Panc1 (cell line): ENCODE results near the gene GPRC5B. TPM values are rescaled to one million over a fixed set of nuclear protein-coding genes. Genes with fewer than 3 reads are reported as not detected.

Experiments used
- ATAC-seq: fragments of 200-7000 bp; cut with Tn5 transposase; 2 replicates; pipeline ENCODE4 v1.9.1; 2020; ENCODE audit warnings: mild to moderate bottlenecking, moderate library complexity
- BruUV-seq: library from RNA; stranded (reverse); fragments of 400-500 nt; replicated peaks from 2 replicates; lab custom pipeline; 2021; lab: Mats Ljungman, UMichigan
- CTCF ChIA-PET: fragments of 300-600 bp; sonication (Branson Sonifier 250); formaldehyde crosslinking; loops from one replicate; lab custom pipeline; 2022; ENCODE audit warnings: antibody characterized with exemption; lab: Charles Lee
- POLR2A ChIA-PET: fragments of 300-600 bp; sonication (Branson Sonifier 250); formaldehyde crosslinking; loops from one replicate; lab custom pipeline; 2022; ENCODE audit warnings: antibody characterized with exemption; lab: Charles Lee
- DNase-seq: peaks from one replicate; pipeline ENCODE4 v3.0.0-alpha.2; 2010; ENCODE audit warnings: low read depth, low spot score
- H3K27ac ChIP-seq: 2 replicates; pipeline ENCODE4 v1.5.1; 2011; ENCODE audit warnings: mild to moderate bottlenecking, low read length, inconsistent platforms
- H3K27me3 ChIP-seq: fragments of 200-500 bp; sonication (Bioruptor generic); 2 replicates; pipeline ENCODE4 v1.6.0; 2014; ENCODE audit warnings: low read length, inconsistent platforms; ENCODE audit not compliant: control insufficient read depth, insufficient read depth
- H3K36me3 ChIP-seq: fragments of 200-500 bp; sonication (Bioruptor generic); 2 replicates; pipeline ENCODE4 v1.5.1; 2014; ENCODE audit warnings: inconsistent platforms, mild to moderate bottlenecking, low read length, moderate library complexity; ENCODE audit not compliant: control insufficient read depth, insufficient read depth
- H3K4me1 ChIP-seq: 2 replicates; pipeline ENCODE4 v1.5.1; 2011; ENCODE audit warnings: inconsistent platforms, mild to moderate bottlenecking, low read length, moderate library complexity; ENCODE audit not compliant: control insufficient read depth, insufficient read depth
- H3K4me3 ChIP-seq, 2 experiments: 2 replicates each; pipeline ENCODE4 v1.5.1; 2011 to 2012; ENCODE audit warnings: low read depth in 2 of 2, low read length in 2 of 2, mild to moderate bottlenecking in 2 of 2, inconsistent platforms in 1 of 2, moderate library complexity in 1 of 2
- H3K9me3 ChIP-seq: fragments of 200-500 bp; sonication (Bioruptor generic); 2 replicates; pipeline ENCODE4 v1.5.1; 2014; ENCODE audit warnings: low read depth, mild to moderate bottlenecking, inconsistent platforms, low read length, moderate library complexity; ENCODE audit not compliant: control insufficient read depth, insufficient read depth
- POLR2AphosphoS5 ChIP-seq: IDR thresholded peaks from 2 replicates; pipeline ENCODE4 v1.6.1; 2012; ENCODE audit warnings: mild to moderate bottlenecking, low read depth, low read length, moderate library complexity
- SIN3A ChIP-seq: IDR thresholded peaks from 2 replicates; pipeline ENCODE4 v1.6.1; 2012; ENCODE audit warnings: low read depth, mild to moderate bottlenecking, low read length, moderate library complexity, borderline replicate concordance; ENCODE audit not compliant: insufficient read depth
- TCF7L2 ChIP-seq: IDR thresholded peaks from 2 replicates; pipeline ENCODE4 v1.6.1; 2011; ENCODE audit warnings: mild to moderate bottlenecking, low read depth, low read length, inconsistent platforms
- in situ Hi-C: cut with HindIII; loops from 2 replicates; pipeline ENCODE4 v1.10.0; 2016; ENCODE audit warnings: low sequenced_read_pairs, low pct_unique_long_range_greater_than_20kb
- intact Hi-C: fragments of 100-400 bp; cut with micrococcal nuclease; formaldehyde crosslinking; loops from one replicate; pipeline ENCODE4 v1.10.0; 2022; ENCODE audit not compliant: unreplicated experiment
- total RNA-seq: library from RNA; stranded (reverse); gene quantifications from one replicate; pipeline ENCODE4 v1.2.1, GENCODE V29; 2021; ENCODE audit not compliant: unreplicated experiment
- TF ChIP-seq, protein P1 (sequence below), 2 experiments: IDR thresholded peaks; 2 replicates each; pipeline ENCODE4 v1.6.1; 2011 to 2012; ENCODE audit warnings: low read depth in 2 of 2, control low read depth in 1 of 2, low read length in 1 of 2, mild to moderate bottlenecking in 1 of 2, moderate library complexity in 1 of 2; ENCODE audit not compliant: insufficient read depth in 1 of 2
- TF ChIP-seq, protein P2 (sequence below): fragments of 450-650 bp; IDR thresholded peaks from 2 replicates; pipeline ENCODE4 v1.5.1; 2017; ENCODE audit warnings: mild to moderate bottlenecking

GPRC5B gene
- total RNA-seq, 1 experiment from 2014 or later: 10.4 TPM

DNA sequence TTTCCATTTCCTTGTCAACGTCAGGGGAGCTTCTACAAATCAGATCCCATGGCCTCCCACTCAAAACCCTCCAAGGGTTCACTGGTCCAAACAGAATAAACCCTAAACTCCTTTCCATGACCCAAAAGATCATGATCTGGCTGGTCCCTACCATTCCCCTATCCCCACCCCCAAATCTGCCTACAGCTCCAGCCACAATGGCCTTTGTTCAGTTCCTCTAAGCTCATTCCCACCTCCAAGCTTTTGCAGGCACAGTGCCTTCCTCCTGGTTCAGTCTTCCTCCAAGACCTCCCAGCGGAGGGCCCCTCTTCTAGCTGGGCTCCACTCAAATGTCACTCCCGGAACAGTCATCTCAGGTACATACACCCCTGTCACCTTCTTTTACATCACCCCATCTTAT, 2.0 kb downstream of the GPRC5B start:
- intact Hi-C loops (no loop called here), in situ Hi-C loops (loop anchor here (25.0 kb wide), 1 partner anchor 245 kb away; no protein-coding TSS in a partner anchor)
- Histone ChIP-seq H3K4me1 (peaks cover 27% of the 10 kb centered on the region), H3K4me3 (no peak overlapping the region), H3K27ac (no peak overlapping the region), H3K9me3 (no peaks in the 10 kb centered on the region), H3K36me3 (no peaks in the 10 kb centered on the region), H3K27me3 (no peaks in the 10 kb centered on the region)
- ChIA-PET CTCF (interaction anchor here (1.4 kb wide), 1 partner anchor 281 kb away, joined by 6 read pairs; no protein-coding TSS in a partner anchor), POLR2A (no interaction called here)
- DNase-seq: no peak
- no TSS peak for BruUV-seq
- TF ChIP-seq, protein P1, sequence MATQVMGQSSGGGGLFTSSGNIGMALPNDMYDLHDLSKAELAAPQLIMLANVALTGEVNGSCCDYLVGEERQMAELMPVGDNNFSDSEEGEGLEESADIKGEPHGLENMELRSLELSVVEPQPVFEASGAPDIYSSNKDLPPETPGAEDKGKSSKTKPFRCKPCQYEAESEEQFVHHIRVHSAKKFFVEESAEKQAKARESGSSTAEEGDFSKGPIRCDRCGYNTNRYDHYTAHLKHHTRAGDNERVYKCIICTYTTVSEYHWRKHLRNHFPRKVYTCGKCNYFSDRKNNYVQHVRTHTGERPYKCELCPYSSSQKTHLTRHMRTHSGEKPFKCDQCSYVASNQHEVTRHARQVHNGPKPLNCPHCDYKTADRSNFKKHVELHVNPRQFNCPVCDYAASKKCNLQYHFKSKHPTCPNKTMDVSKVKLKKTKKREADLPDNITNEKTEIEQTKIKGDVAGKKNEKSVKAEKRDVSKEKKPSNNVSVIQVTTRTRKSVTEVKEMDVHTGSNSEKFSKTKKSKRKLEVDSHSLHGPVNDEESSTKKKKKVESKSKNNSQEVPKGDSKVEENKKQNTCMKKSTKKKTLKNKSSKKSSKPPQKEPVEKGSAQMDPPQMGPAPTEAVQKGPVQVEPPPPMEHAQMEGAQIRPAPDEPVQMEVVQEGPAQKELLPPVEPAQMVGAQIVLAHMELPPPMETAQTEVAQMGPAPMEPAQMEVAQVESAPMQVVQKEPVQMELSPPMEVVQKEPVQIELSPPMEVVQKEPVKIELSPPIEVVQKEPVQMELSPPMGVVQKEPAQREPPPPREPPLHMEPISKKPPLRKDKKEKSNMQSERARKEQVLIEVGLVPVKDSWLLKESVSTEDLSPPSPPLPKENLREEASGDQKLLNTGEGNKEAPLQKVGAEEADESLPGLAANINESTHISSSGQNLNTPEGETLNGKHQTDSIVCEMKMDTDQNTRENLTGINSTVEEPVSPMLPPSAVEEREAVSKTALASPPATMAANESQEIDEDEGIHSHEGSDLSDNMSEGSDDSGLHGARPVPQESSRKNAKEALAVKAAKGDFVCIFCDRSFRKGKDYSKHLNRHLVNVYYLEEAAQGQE (IDR thresholded peaks at IDR 0.05; ENCODE audit: insufficient read depth in 1 of 2, low read depth in 2 of 2, low read length in 1 of 2): no peak
- TF ChIP-seq TCF7L2: no peak
- no peak for TF ChIP-seq SIN3A
- no peak for TF ChIP-seq POLR2AphosphoS5
- TF ChIP-seq, protein P2, sequence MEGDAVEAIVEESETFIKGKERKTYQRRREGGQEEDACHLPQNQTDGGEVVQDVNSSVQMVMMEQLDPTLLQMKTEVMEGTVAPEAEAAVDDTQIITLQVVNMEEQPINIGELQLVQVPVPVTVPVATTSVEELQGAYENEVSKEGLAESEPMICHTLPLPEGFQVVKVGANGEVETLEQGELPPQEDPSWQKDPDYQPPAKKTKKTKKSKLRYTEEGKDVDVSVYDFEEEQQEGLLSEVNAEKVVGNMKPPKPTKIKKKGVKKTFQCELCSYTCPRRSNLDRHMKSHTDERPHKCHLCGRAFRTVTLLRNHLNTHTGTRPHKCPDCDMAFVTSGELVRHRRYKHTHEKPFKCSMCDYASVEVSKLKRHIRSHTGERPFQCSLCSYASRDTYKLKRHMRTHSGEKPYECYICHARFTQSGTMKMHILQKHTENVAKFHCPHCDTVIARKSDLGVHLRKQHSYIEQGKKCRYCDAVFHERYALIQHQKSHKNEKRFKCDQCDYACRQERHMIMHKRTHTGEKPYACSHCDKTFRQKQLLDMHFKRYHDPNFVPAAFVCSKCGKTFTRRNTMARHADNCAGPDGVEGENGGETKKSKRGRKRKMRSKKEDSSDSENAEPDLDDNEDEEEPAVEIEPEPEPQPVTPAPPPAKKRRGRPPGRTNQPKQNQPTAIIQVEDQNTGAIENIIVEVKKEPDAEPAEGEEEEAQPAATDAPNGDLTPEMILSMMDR: no peak
- ATAC-seq: no peak

DNA sequence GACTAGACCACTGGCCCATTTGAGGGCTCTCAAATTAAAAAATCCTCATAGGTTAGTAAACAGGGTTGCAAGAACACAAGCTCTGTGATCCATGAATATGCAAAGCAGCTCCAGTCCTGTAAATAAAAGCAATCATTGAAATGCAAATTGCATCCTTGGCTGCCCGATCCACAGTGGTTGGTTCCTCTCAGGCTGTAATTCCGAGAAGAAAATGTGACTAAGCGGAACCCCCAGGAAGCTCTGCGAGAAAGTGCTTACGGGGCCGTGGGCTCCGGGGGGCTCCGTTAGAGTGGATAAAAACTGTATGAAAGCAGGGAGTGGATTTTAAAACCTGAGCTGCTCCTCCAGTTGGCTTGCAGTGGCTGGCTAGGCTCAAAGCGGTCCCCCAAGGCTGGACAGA, 2.5 kb downstream of the GPRC5B start:
- Histone ChIP-seq H3K4me3 (no peak overlapping the region), H3K36me3 (no peaks in the 10 kb centered on the region), H3K27me3 (no peaks in the 10 kb centered on the region), H3K4me1 (peaks cover 27% of the 10 kb centered on the region), H3K27ac (no peak overlapping the region), H3K9me3 (no peaks in the 10 kb centered on the region)
- ATAC-seq: no peak
- intact Hi-C loops (no loop called here), in situ Hi-C loops (loop anchor here (25.0 kb wide), 1 partner anchor 245 kb away; no protein-coding TSS in a partner anchor)
- no peak for DNase-seq
- BruUV-seq: no TSS peak
- TF ChIP-seq TCF7L2 (no peak), POLR2AphosphoS5 (no peak), SIN3A (no peak)
- TF ChIP-seq, protein P2: no peak
- TF ChIP-seq, protein P1 (IDR thresholded peaks at IDR 0.05; ENCODE audit: insufficient read depth in 1 of 2, low read depth in 2 of 2, low read length in 1 of 2): no peak
- ChIA-PET POLR2A (no interaction called here), CTCF (interaction anchor here (1.4 kb wide), 1 partner anchor 281 kb away, joined by 6 read pairs; no protein-coding TSS in a partner anchor)
